HEK293T (cell line): ENCODE measurements around the gene HYCC1.

ENCODE experiments used
- ARNT ChIP-seq: fragments of 450-650 bp; IDR thresholded peaks from 2 replicates; pipeline ENCODE4 v1.6.1; 2017; ENCODE audit warnings: mild to moderate bottlenecking
- BHLHE40 ChIP-seq: fragments of 450-650 bp; IDR thresholded peaks from 2 replicates; pipeline ENCODE4 v1.6.1; 2016; ENCODE audit warnings: mild to moderate bottlenecking, moderate library complexity, borderline replicate concordance
- CTBP1 ChIP-seq: fragments of 450-650 bp; IDR thresholded peaks from 2 replicates; pipeline ENCODE4 v1.6.1; 2016; ENCODE audit warnings: borderline replicate concordance
- FOXA1 ChIP-seq: fragments of 450-650 bp; IDR thresholded peaks from 2 replicates; pipeline ENCODE4 v1.6.1; 2016; ENCODE audit warnings: mild to moderate bottlenecking
- FOXM1 ChIP-seq: fragments of 450-650 bp; IDR thresholded peaks from 2 replicates; pipeline ENCODE4 v1.6.1; 2017; ENCODE audit warnings: mild to moderate bottlenecking, borderline replicate concordance
- HDGF ChIP-seq: fragments of 450-650 bp; IDR thresholded peaks from 2 replicates; pipeline ENCODE4 v1.6.1; 2017; ENCODE audit warnings: antibody characterized with exemption, borderline replicate concordance
- LEF1 ChIP-seq: fragments of 450-650 bp; IDR thresholded peaks from 2 replicates; pipeline ENCODE4 v1.6.1; 2017; ENCODE audit warnings: mild to moderate bottlenecking, borderline replicate concordance
- NFRKB ChIP-seq: fragments of 450-650 bp; IDR thresholded peaks from 2 replicates; pipeline ENCODE4 v1.6.1; 2016; ENCODE audit warnings: mild to moderate bottlenecking, moderate library complexity
- SP1 ChIP-seq: fragments of 450-650 bp; IDR thresholded peaks from 2 replicates; pipeline ENCODE4 v1.6.1; 2017
- SUZ12 ChIP-seq: fragments of 450-650 bp; IDR thresholded peaks from 2 replicates; pipeline ENCODE4 v1.6.1; 2016; ENCODE audit warnings: mild to moderate bottlenecking
- TARDBP ChIP-seq: fragments of 450-650 bp; IDR thresholded peaks from 2 replicates; pipeline ENCODE4 v1.6.1; 2016
- ZNF384 ChIP-seq: fragments of 450-650 bp; IDR thresholded peaks from 2 replicates; pipeline ENCODE4 v1.6.1; 2016
- TF ChIP-seq, protein P1 (sequence below): fragments of 450-650 bp; IDR thresholded peaks from 2 replicates; pipeline ENCODE4 v1.6.1; 2016

DNA sequence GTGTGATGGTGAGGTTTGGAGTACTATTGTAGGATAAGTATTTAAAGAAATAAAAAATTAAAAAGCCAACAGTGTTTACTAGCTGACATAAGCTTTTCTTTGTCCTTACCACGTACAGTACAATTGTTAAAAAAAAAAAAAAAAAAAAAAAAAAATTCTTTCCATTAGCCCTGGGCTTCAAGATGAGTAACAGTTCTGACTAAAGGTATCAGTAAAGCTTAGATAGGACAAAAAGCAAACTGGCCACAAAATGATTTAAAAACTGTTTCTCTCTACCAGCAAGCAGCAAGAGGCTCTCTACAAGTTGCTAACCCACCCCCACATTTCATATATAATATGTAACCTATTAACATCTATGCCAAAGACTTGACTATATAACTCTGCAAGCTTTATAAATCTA, 17.5 kb downstream of the HYCC1 start:
- TF ChIP-seq ARNT (no peak), ZNF384 (no peak), FOXM1 (no peak), NFRKB (no peak), HDGF (no peak), BHLHE40 (no peak), CTBP1 (no peak), TARDBP (no peak), SUZ12 (no peak), SP1 (no peak), LEF1 (no peak), FOXA1 (no peak)
- TF ChIP-seq, protein P1, sequence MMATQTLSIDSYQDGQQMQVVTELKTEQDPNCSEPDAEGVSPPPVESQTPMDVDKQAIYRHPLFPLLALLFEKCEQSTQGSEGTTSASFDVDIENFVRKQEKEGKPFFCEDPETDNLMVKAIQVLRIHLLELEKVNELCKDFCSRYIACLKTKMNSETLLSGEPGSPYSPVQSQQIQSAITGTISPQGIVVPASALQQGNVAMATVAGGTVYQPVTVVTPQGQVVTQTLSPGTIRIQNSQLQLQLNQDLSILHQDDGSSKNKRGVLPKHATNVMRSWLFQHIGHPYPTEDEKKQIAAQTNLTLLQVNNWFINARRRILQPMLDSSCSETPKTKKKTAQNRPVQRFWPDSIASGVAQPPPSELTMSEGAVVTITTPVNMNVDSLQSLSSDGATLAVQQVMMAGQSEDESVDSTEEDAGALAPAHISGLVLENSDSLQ: no peak
